SK-N-DZ (cell line): ENCODE results near the gene SLC20A1.

ENCODE experiments used
- DNase-seq: peaks from one replicate; pipeline ENCODE4 v3.0.0-alpha.2; 2015; ENCODE audit warnings: low spot score

Gene SLC20A1

GRCh38 chr2:112708968-112709367 is 63.2 kb downstream of the SLC20A1 start:
- DNase-seq, result no peak

- no peak for DNase-seq
Observed at GRCh38 chr2:112709703-112710102, 64.0 kb downstream of the SLC20A1 start.

- no peak for DNase-seq
Observed at GRCh38 chr2:112710956-112711750, 65.4 kb downstream of the SLC20A1 start.

GRCh38 chr2:112712465-112712864 is 66.7 kb downstream of the SLC20A1 start:
- DNase-seq, result no peak

GRCh38 chr2:112712903-112713584 is 67.3 kb downstream of the SLC20A1 start:
- DNase-seq, result no peak
